H1 (cell line): ENCODE measurements around the gene CACNA2D1. TPM values are rescaled to one million over a fixed set of nuclear protein-coding genes. Genes with fewer than 3 reads are reported as not detected.

Experiments used
- CTCF ChIA-PET: fragments of 300-600 bp; sonication (Branson Sonifier 250); formaldehyde crosslinking; loops from one replicate; lab custom pipeline; 2021; ENCODE audit not compliant: partially characterized antibody; lab: Charles Lee
- POLR2A ChIA-PET: fragments of 300-600 bp; sonication (Branson Sonifier 250); formaldehyde crosslinking; loops from one replicate; lab custom pipeline; 2021; ENCODE audit warnings: inconsistent platforms; ENCODE audit not compliant: partially characterized antibody; lab: Charles Lee
- DNase-seq, 2 experiments: peaks; one replicate each; pipeline versions ENCODE4 v3.0.0 to v3.0.0-alpha.2; 2010 to 2022; ENCODE audit warnings: low spot score in 2 of 2, low read depth in 1 of 2, mixed read lengths in 1 of 2
- FAIRE-seq: peaks from 2 replicates; lab custom pipeline; 2011; peaks lifted over from hg19 to GRCh38; lab: Jason Lieb, UNC
- H2AFZ ChIP-seq: 2 replicates; pipeline ENCODE4 v1.8.1; 2012; ENCODE audit warnings: low read length, inconsistent platforms
- H2AK5ac ChIP-seq: 2 replicates; pipeline ENCODE4 v1.6.1; 2013; ENCODE audit warnings: low read depth, low read length
- H2BK120ac ChIP-seq: replicated peaks from 2 replicates; pipeline ENCODE3; 2013; ENCODE audit warnings: low read depth, low read length, inconsistent platforms
- H2BK12ac ChIP-seq: 2 replicates; pipeline ENCODE4 v1.6.1; 2013; ENCODE audit warnings: low read depth, low read length
- H2BK15ac ChIP-seq: 2 replicates; pipeline ENCODE4 v1.6.1; 2013; ENCODE audit warnings: low read length
- H2BK20ac ChIP-seq: 2 replicates; pipeline ENCODE4 v1.6.1; 2013; ENCODE audit warnings: low read length
- H2BK5ac ChIP-seq: 2 replicates; pipeline ENCODE4 v1.6.1; 2013; ENCODE audit warnings: low read depth, low read length
- H3K14ac ChIP-seq: 2 replicates; pipeline ENCODE4 v1.6.1; 2013; ENCODE audit warnings: inconsistent platforms; ENCODE audit not compliant: insufficient read length
- H3K18ac ChIP-seq: 2 replicates; pipeline ENCODE4 v1.6.1; 2013; ENCODE audit warnings: low read length; ENCODE audit errors: extremely low read depth
- H3K23ac ChIP-seq: 2 replicates; pipeline ENCODE4 v1.6.1; 2013; ENCODE audit warnings: inconsistent platforms; ENCODE audit not compliant: insufficient read length
- H3K23me2 ChIP-seq: 2 replicates; pipeline ENCODE4 v1.6.1; 2013; ENCODE audit warnings: low read depth, low read length
- H3K27ac ChIP-seq: 2 replicates; pipeline ENCODE4 v1.6.1; 2011; ENCODE audit warnings: low read depth, low read length, inconsistent platforms
- H3K27me3 ChIP-seq, 4 experiments: replicated peaks in 1 of 4; 1 replicate in 1 of 4; 2 replicates in 3 of 4; pipeline versions ENCODE4 v1.6.1 to v1.8.1; 2011 to 2013; ENCODE audit warnings: low read length in 3 of 4, mild to moderate bottlenecking in 3 of 4, inconsistent platforms in 2 of 4, mixed read lengths in 2 of 4, moderate library complexity in 1 of 4; ENCODE audit not compliant: control insufficient read depth in 3 of 4, insufficient read depth in 3 of 4; ENCODE audit errors: extremely low read depth in 1 of 4
- H3K36me3 ChIP-seq, 4 experiments: 2 replicates each; pipeline versions ENCODE4 v1.6.1 to v1.8.1; 2011 to 2013; ENCODE audit warnings: mild to moderate bottlenecking in 4 of 4, low read length in 3 of 4, moderate library complexity in 2 of 4, control low read depth in 1 of 4, inconsistent platforms in 1 of 4; ENCODE audit not compliant: insufficient read depth in 4 of 4, control insufficient read depth in 2 of 4
- H3K4ac ChIP-seq: replicated peaks from 2 replicates; pipeline ENCODE3; 2013; ENCODE audit warnings: low read length, low read depth, mixed read lengths, inconsistent platforms; ENCODE audit not compliant: insufficient read length
- H3K4me1 ChIP-seq, 4 experiments: replicated peaks in 1 of 4; 1 replicate in 1 of 4; 2 replicates in 3 of 4; pipeline versions ENCODE4 v1.6.1 to v1.8.1; 2011 to 2013; ENCODE audit warnings: low read length in 3 of 4, inconsistent platforms in 2 of 4, mixed read lengths in 1 of 4; ENCODE audit not compliant: insufficient read depth in 4 of 4, control insufficient read depth in 3 of 4
- H3K4me2 ChIP-seq, 2 experiments: 2 replicates each; pipeline versions ENCODE4 v1.6.1 to v1.8.1; 2011 to 2013; ENCODE audit warnings: low read depth in 2 of 2, low read length in 2 of 2, control low read depth in 1 of 2, inconsistent platforms in 1 of 2, mild to moderate bottlenecking in 1 of 2; ENCODE audit not compliant: insufficient read depth in 1 of 2
- H3K4me3 ChIP-seq, 4 experiments: fragments of 200-600, 300-600 bp in 1 of 4; sonication (generic), shearing (Covaris generic), sonication (Bioruptor Twin) in 1 of 4; 2 replicates each; pipeline versions ENCODE4 v1.5.1 to v1.8.1; 2011 to 2016; ENCODE audit warnings: low read length in 4 of 4, low read depth in 3 of 4, control low read depth in 2 of 4, inconsistent platforms in 2 of 4, mild to moderate bottlenecking in 2 of 4, mixed read lengths in 1 of 4, moderate library complexity in 1 of 4; ENCODE audit not compliant: insufficient read depth in 2 of 4; ENCODE audit errors: extremely low read depth in 1 of 4
- H3K56ac ChIP-seq: replicated peaks from 2 replicates; pipeline ENCODE3; 2013; ENCODE audit warnings: low read depth, mild to moderate bottlenecking, mixed read lengths, low read length, inconsistent platforms; ENCODE audit not compliant: insufficient read length
- H3K79me1 ChIP-seq: 2 replicates; pipeline ENCODE4 v1.6.1; 2013; ENCODE audit warnings: low read depth, low read length, control low read depth
- H3K79me2 ChIP-seq, 2 experiments: 2 replicates each; pipeline versions ENCODE4 v1.6.1 to v1.8.1; 2012 to 2013; ENCODE audit warnings: low read length in 2 of 2, mild to moderate bottlenecking in 2 of 2, inconsistent platforms in 1 of 2; ENCODE audit not compliant: insufficient read depth in 2 of 2, control insufficient read depth in 1 of 2
- H3K9ac ChIP-seq, 4 experiments: replicated peaks in 1 of 4; 1 replicate in 1 of 4; 2 replicates in 3 of 4; pipeline versions ENCODE4 v1.6.1 to v1.8.1; 2011 to 2013; ENCODE audit warnings: low read depth in 3 of 4, low read length in 3 of 4, control low read depth in 2 of 4, mild to moderate bottlenecking in 2 of 4, moderate library complexity in 2 of 4, inconsistent platforms in 1 of 4; ENCODE audit errors: extremely low read depth in 1 of 4
- H3K9me3 ChIP-seq, 2 experiments: 2 replicates each; pipeline versions ENCODE4 v1.6.1 to v1.8.1; 2012 to 2013; ENCODE audit warnings: mild to moderate bottlenecking in 2 of 2, moderate library complexity in 2 of 2, control low read depth in 1 of 2, inconsistent platforms in 1 of 2, low read depth in 1 of 2, low read length in 1 of 2, mixed read lengths in 1 of 2; ENCODE audit not compliant: insufficient read depth in 2 of 2
- H4K20me1 ChIP-seq, 2 experiments: replicated peaks in 1 of 2; 2 replicates each; pipeline versions ENCODE3 to v1.8.1; 2011 to 2013; ENCODE audit warnings: inconsistent platforms in 2 of 2, low read length in 2 of 2, mild to moderate bottlenecking in 1 of 2; ENCODE audit not compliant: insufficient read depth in 2 of 2, control insufficient read depth in 1 of 2
- H4K5ac ChIP-seq: 2 replicates; pipeline ENCODE4 v1.6.1; 2013; ENCODE audit warnings: low read length, low read depth, mixed read lengths, inconsistent platforms; ENCODE audit not compliant: insufficient read length
- H4K8ac ChIP-seq: 2 replicates; pipeline ENCODE4 v1.8.0; 2013; ENCODE audit warnings: mild to moderate bottlenecking, moderate library complexity, low read length, inconsistent platforms; ENCODE audit not compliant: insufficient read depth; ENCODE audit errors: extremely low read depth
- H4K91ac ChIP-seq: replicated peaks from 2 replicates; pipeline ENCODE3; 2013; ENCODE audit warnings: low read length, mixed read lengths, inconsistent platforms; ENCODE audit not compliant: insufficient read length
- BRCA1 ChIP-seq: IDR thresholded peaks from 2 replicates; pipeline ENCODE4 v1.6.1; 2012; ENCODE audit warnings: low read depth, low read length, improper control_type of control experiment
- CBX5 ChIP-seq: fragments of 300-800, 300-1000 bp; sonication (generic); IDR thresholded peaks from 2 replicates; pipeline ENCODE4 v1.7.1; 2016; ENCODE audit warnings: antibody characterized with exemption, low read length, low read depth
- KDM4A ChIP-seq: IDR thresholded peaks from one replicate; pipeline ENCODE4 v1.7.1; 2012; ENCODE audit warnings: low read depth, mild to moderate bottlenecking, moderate library complexity, low read length, inconsistent platforms; ENCODE audit not compliant: severe bottlenecking
- KDM5A ChIP-seq: fragments of 200-600 bp; IDR thresholded peaks from 2 replicates; pipeline ENCODE4 v1.7.1; 2012; ENCODE audit warnings: mild to moderate bottlenecking, low read length, inconsistent platforms, mixed read lengths
- TAF1 ChIP-seq: IDR thresholded peaks from 2 replicates; pipeline ENCODE4 v1.6.1; 2011; ENCODE audit warnings: mild to moderate bottlenecking, low read depth, low read length
- polyA plus RNA-seq, 7 experiments: library from polyadenylated mRNA; depleted of rRNA in 3 of 7; stranded (reverse) in 5 of 7; unstranded in 2 of 7; fragments of >200 nt in 5 of 7; fragments of 200-250 nt in 2 of 7; gene quantifications; 1 replicate in 5 of 7; 2 replicates in 1 of 7; 4 replicates in 1 of 7; pipeline versions ENCODE4 v1.2.1 to v1.2.3, GENCODE V29; 2011 to 2013; ENCODE audit warnings: missing spikeins in 2 of 7, mixed read lengths in 2 of 7
- total RNA-seq: library from RNA; stranded (reverse); fragmentation: NEBNext Ultra II Directional; extraction: Animal tissue kit (Norgen Biotek cat#: 25700); gene quantifications from 2 replicates; pipeline ENCODE4 v1.2.1, GENCODE V29; 2021

Gene CACNA2D1
- total and polyA plus RNA-seq, 2 of the 8 experiments (the other 6 are each of a cell fraction or from before 2014, with no cell fraction given), result 4.3 to 27.3 TPM

DNA sequence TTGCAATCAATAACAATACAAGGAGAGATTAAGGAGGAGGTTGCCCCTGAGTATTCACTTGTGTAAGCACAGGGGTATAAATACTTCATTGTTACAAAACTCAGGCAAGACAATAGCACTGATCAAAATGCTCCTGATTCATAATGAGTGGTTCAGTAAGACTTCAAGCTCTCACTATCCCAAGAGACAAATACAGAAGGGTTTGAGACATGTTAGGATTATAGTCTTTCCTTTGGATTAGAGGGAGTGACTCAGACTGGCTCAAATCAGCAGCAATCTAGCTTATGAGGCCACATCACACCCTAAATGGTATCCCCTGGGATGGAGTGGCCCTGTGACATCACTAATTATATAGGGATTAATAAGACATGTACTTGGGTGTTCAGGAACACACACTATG, 506.5 kb downstream of the CACNA2D1 start:
- no peaks in the 10 kb centered on the region for H3K79me2 ChIP-seq
- H2BK5ac ChIP-seq, result no peak overlapping the region
- no peak overlapping the region; a peak in 1 of 4 replicates for H3K4me2 ChIP-seq
- DNase-seq (no peak), FAIRE-seq (no peak)
- H3K4me1 ChIP-seq, result peaks cover 0 to 2% (median 0%) of the 10 kb centered on the region in 4 experiments; a peak in 1 of 7 replicates
- H4K8ac ChIP-seq, result no peak overlapping the region
- no peaks in the 10 kb centered on the region for H3K9me3 ChIP-seq
- H2AK5ac ChIP-seq, result no peak overlapping the region
- no peak overlapping the region for H3K14ac ChIP-seq
- no peaks in the 10 kb centered on the region for H3K27me3 ChIP-seq
- no peak overlapping the region for H3K27ac ChIP-seq
- no peak overlapping the region for H3K18ac ChIP-seq
- no peak overlapping the region for H2BK120ac ChIP-seq
- no peak overlapping the region for H4K5ac ChIP-seq
- H3K36me3 ChIP-seq, result no peaks in the 10 kb centered on the region
- no peak overlapping the region for H2BK20ac ChIP-seq
- H4K91ac ChIP-seq, result no peak overlapping the region
- CTCF ChIA-PET, result no interaction called here
- no peak overlapping the region for H2BK12ac ChIP-seq
- H2BK15ac ChIP-seq, result no peak overlapping the region
- no peak overlapping the region for H3K56ac ChIP-seq
- no peak overlapping the region for H3K4me3 ChIP-seq
- TF ChIP-seq BRCA1 (no peak), KDM5A (no peak), TAF1 (no peak), KDM4A (no peak), CBX5 (no peak)
- H2AFZ ChIP-seq, result no peak overlapping the region
- H3K79me1 ChIP-seq, result no peaks in the 10 kb centered on the region
- no peak overlapping the region for H3K23ac ChIP-seq
- no peaks in the 10 kb centered on the region for H3K23me2 ChIP-seq
- no peak overlapping the region for H3K4ac ChIP-seq
- POLR2A ChIA-PET, result no interaction called here
- no peak overlapping the region for H3K9ac ChIP-seq
- no peaks in the 10 kb centered on the region for H4K20me1 ChIP-seq
